Fibroblast of gingiva (primary cell): ENCODE measurements around the gene GAB2.
A peak's percentile ranks its signal among the peaks of the same experiment; 100 is the strongest.

ENCODE experiments used
- DNase-seq: peaks from one replicate; pipeline ENCODE4 v3.0.0-alpha.2; 2011; ENCODE audit warnings: low read depth

GAB2 gene

GRCh38 chr11:78344094-78344493 is 73.5 kb downstream of the GAB2 start:
- no peak for DNase-seq

- no peak for DNase-seq
These were observed 74.3 kb downstream of the GAB2 start for GRCh38 chr11:78343303-78343702.

GRCh38 chr11:78341841-78342240 is 75.8 kb downstream of the GAB2 start:
- DNase-seq = no peak

- no peak for DNase-seq
These were observed 77.1 kb downstream of the GAB2 start for GRCh38 chr11:78340530-78340929.

DNA sequence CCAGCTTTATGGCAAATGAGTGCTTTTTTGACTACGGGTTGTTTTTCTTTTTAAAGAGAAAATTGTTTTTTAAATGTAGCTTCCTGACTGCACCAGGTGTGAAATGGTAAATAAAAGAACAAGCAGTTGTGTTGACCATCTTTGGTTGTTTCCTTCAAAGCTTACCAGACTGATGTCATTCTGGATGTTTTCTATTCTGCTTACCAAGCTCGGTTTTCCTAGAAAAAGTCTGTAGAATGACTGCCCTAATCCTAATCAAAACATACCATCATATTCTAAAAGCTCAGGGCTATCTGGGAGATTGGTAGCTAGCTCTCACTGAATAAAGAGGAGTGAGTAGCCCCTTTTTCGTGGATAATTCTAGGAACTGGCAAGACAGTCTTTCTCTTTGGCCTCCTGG is 77.7 kb downstream of the GAB2 start:
- DNase-seq = no peak

DNA sequence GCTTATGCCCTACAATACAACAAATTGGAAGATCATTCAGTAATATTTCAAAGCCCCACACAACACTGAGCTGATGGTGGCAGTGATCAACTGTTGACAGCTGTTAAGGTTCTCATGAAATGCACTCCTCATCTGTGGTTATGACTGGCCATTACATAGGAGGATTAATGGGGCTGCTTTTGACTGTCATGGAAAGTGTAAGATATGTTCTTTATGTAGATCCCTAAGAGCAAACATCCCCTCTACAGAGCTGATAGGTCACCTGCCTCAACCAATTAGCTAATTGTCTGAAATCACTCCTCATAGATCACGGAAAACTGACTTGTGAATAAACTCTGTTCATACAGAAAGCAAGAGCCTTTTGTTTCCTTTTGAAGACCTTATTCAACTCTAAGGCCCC is 78.1 kb downstream of the GAB2 start:
- DNase-seq = no peak

GRCh38 chr11:78338702-78339101 is 78.9 kb downstream of the GAB2 start:
- no peak for DNase-seq

- DNase-seq = no peak
These were observed 79.5 kb downstream of the GAB2 start for GRCh38 chr11:78338138-78338537.

DNA sequence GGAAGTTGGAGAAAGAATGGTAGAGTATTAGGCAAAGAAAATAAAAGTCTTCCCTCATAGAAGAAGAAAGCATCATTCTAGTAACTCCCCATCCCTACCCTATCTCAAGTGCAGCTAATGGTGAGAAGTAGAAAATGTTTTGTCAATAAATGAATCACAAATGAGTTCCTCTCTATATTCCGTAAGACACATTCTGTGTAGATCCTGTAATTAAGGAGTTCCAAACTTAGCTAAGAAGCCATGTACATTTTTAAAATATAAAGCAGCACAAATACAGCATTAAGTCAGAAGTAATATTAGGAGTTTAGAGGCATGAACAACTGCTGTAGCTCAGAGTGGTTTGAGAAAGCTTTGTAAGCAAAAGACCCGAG is 80.1 kb downstream of the GAB2 start:
- no peak for DNase-seq

- DNase-seq = no peak
These were observed 80.6 kb downstream of the GAB2 start for GRCh38 chr11:78336877-78337553.

GRCh38 chr11:78334109-78334508 is 83.5 kb downstream of the GAB2 start:
- no peak for DNase-seq

DNA sequence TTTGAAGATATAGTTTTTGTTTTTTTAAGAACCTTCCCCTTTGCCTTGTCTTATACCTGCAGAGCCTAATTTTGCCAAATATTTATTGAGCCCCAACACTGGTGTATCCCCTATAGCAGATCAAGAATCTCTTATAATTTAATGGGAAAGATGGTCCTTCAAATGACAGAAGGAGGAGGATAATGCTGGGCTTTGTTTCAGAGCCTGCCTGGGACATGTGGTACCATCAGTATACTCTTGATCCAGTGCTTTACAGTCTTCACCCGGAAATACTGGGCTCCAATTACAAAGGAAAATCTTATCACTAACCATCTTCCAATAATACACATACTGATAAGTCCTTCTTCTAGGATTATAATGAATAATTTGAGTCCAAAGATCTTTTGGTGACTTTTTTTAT is 84.7 kb downstream of the GAB2 start:
- no peak for DNase-seq

- DNase-seq = no peak
These were observed 85.3 kb downstream of the GAB2 start for GRCh38 chr11:78332174-78332866.

DNA sequence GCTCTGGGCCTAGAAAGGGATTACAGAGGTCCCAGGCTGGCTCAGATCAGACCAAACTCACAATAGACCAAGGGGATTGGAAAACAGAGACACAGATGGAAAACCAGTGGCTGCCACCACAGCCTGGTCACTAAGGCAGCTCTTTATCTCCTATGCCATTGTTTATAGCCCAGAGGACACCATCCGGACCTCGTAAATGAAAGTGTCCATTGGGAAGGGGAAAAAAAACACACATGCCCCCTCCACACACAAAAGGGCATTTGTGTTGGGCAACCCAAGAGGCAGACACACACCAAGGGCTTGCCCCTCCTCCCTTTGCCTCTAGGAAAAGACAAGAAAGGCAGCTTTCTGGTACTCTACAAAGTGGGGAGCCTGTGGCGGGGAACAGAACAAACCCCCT is 85.9 kb downstream of the GAB2 start:
- no peak for DNase-seq

- no peak for DNase-seq
These were observed 87.3 kb downstream of the GAB2 start for GRCh38 chr11:78330361-78330760.

GRCh38 chr11:78327945-78328344 is 89.7 kb downstream of the GAB2 start:
- no peak for DNase-seq

DNA sequence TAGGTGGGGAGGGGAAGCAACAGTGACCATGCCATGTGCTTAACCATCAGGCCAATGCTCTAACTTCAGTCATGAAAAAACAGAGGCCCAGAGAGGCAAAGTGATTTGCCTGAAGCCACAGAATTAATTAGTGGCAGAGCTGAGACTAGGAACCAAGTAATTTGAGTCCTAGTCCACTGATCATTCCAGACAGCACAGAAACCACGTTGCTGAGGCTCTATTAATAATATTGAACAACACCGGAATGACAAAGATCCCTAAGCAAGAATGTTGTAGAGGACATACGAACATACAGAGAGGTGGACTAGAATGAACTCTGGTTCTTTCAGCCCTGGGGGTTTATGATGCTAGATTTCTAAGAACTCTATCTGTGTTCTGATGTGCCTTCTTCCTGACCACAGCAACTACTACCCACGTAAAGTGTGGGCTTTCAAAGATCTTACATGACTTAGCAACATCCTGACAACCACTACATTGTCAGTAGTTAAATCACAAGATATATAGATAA is 92.3 kb downstream of the GAB2 start:
- DNase-seq = no peak

GRCh38 chr11:78323363-78323762 is 94.3 kb downstream of the GAB2 start:
- no peak for DNase-seq

DNA sequence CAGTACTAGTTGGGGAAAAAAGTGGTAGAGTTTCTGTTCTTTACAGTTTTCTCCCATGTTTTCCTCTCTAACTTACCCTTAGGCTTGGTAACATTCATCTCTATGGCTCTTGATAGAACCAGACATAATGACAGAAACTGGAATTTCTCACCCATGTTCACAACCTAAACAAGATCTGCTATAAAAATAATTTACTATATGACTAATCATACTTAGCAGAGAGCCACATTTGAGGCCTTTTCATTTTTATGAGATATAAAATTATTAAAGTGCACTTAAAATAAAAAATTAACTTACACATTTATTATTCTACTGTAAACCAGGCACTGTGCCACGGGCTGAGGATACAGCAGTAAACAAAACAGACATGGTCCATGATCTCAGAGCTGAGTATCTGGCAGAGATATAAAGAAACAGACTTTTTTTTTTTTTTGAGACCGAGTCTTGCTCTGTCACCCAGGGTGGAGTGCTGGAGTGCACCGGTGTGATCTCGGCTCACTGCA is 98.1 kb downstream of the GAB2 start:
- DNase-seq = peak; percentile 5

GRCh38 chr11:78318321-78319114 is 99.1 kb downstream of the GAB2 start:
- DNase-seq = peak; percentile 11

DNA sequence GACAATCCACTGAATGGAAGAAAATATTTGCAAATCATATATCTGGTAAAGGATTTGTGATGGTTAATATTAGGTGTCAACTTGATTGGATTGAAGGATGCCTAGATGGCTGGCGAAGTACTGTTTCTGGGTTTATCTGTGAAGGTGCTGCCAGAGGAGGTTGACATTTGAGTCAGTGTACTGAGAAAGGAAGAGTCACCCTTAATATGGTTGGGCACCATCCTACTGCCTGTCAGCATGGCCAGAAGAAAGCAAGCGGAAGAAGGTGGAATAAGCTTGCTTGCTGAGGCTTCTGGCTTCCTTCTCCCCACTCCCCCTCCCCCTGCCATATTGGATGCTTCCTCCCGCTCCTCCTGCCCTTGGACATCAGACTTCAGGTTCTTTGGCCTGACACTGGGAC is 101.9 kb downstream of the GAB2 start:
- DNase-seq = no peak

- DNase-seq = no peak
These were observed 102.9 kb downstream of the GAB2 start for GRCh38 chr11:78314762-78315161.

DNA sequence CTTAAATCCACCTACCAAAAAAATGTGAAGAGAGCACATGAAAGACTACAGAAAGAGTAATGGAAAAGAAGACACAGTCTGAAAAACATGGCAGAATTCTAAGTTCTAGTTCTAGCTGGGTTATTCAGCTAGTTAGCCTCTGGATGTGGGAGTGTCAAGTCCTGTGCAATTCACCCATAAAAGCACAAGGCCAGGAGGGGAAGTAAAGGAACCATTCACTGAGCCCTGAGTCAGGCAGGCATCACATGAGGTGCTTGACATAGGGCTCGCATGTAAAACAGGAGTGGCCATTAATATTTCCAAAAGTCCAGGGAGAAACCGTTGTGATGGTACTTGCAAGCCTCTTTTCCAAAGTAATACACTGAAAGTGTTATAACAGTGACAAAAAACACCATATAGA is 103.7 kb downstream of the GAB2 start:
- DNase-seq = no peak
